ENCODE data around the gene PHF2.
"Not testable (repeated sequence)": the region's sequence is repeated elsewhere in the genome, so short reads cannot be mapped to it uniquely, and the experiment has no call there.

PHF2 gene

GRCh38 chr9:93662952-93663572 lies 86.7 kb downstream of the PHF2 start:
- no peak overlapping the region for H3K27ac ChIP-seq (ENCODE audit: low read depth, low read length)
- H3K36me3 ChIP-seq (ENCODE audit: control insufficient read depth, insufficient read depth, low read length), result peaks cover 18% of the 10 kb centered on the region
- no peaks in the 10 kb centered on the region for H3K9me3 ChIP-seq (ENCODE audit: control insufficient read depth, insufficient read depth, low read length)
- no peaks in the 10 kb centered on the region for H3K4me1 ChIP-seq (ENCODE audit: control insufficient read depth, insufficient read depth, low read length)
- no peaks in the 10 kb centered on the region for H3K27me3 ChIP-seq (ENCODE audit: control insufficient read depth, insufficient read depth, low read length)
- H3K9ac ChIP-seq (ENCODE audit: low read depth, low read length), result no peak overlapping the region
- no peak overlapping the region for H3K4me3 ChIP-seq (ENCODE audit: low read depth, low read length)

- Histone ChIP-seq H3K27me3 (ENCODE audit: control insufficient read depth, insufficient read depth, low read length) (no peaks in the 10 kb centered on the region), H3K4me1 (ENCODE audit: control insufficient read depth, insufficient read depth, low read length) (no peaks in the 10 kb centered on the region), H3K9me3 (ENCODE audit: control insufficient read depth, insufficient read depth, low read length) (no peaks in the 10 kb centered on the region), H3K27ac (ENCODE audit: low read depth, low read length) (no peak overlapping the region), H3K4me3 (ENCODE audit: low read depth, low read length) (no peak overlapping the region), H3K9ac (ENCODE audit: low read depth, low read length) (no peak overlapping the region), H3K36me3 (ENCODE audit: control insufficient read depth, insufficient read depth, low read length) (peaks cover 18% of the 10 kb centered on the region)
These were observed 87.6 kb downstream of the PHF2 start for GRCh38 chr9:93663877-93664548.

- Histone ChIP-seq H3K27ac (ENCODE audit: low read depth, low read length) (no peak overlapping the region), H3K27me3 (ENCODE audit: control insufficient read depth, insufficient read depth, low read length) (no peaks in the 10 kb centered on the region), H3K9me3 (ENCODE audit: control insufficient read depth, insufficient read depth, low read length) (no peaks in the 10 kb centered on the region), H3K36me3 (ENCODE audit: control insufficient read depth, insufficient read depth, low read length) (peaks cover 18% of the 10 kb centered on the region), H3K9ac (ENCODE audit: low read depth, low read length) (no peak overlapping the region), H3K4me3 (ENCODE audit: low read depth, low read length) (no peak overlapping the region), H3K4me1 (ENCODE audit: control insufficient read depth, insufficient read depth, low read length) (no peaks in the 10 kb centered on the region)
These were observed 88.3 kb downstream of the PHF2 start for GRCh38 chr9:93664549-93665120.

- H3K4me1 ChIP-seq (ENCODE audit: control insufficient read depth, insufficient read depth, low read length), result no peaks in the 10 kb centered on the region
- H3K9ac ChIP-seq (ENCODE audit: low read depth, low read length), result no peak overlapping the region
- no peak overlapping the region for H3K27ac ChIP-seq (ENCODE audit: low read depth, low read length)
- H3K36me3 ChIP-seq (ENCODE audit: control insufficient read depth, insufficient read depth, low read length), result peaks cover 18% of the 10 kb centered on the region
- H3K9me3 ChIP-seq (ENCODE audit: control insufficient read depth, insufficient read depth, low read length), result no peaks in the 10 kb centered on the region
- no peak overlapping the region for H3K4me3 ChIP-seq (ENCODE audit: low read depth, low read length)
- H3K27me3 ChIP-seq (ENCODE audit: control insufficient read depth, insufficient read depth, low read length), result no peaks in the 10 kb centered on the region
These were observed 88.8 kb downstream of the PHF2 start for GRCh38 chr9:93665128-93665636.

GRCh38 chr9:93665637-93666438 lies 89.5 kb downstream of the PHF2 start:
- Histone ChIP-seq H3K9me3 (ENCODE audit: control insufficient read depth, insufficient read depth, low read length) (no peaks in the 10 kb centered on the region), H3K4me3 (ENCODE audit: low read depth, low read length) (no peak overlapping the region), H3K36me3 (ENCODE audit: control insufficient read depth, insufficient read depth, low read length) (peaks cover 18% of the 10 kb centered on the region), H3K4me1 (ENCODE audit: control insufficient read depth, insufficient read depth, low read length) (no peaks in the 10 kb centered on the region), H3K27ac (ENCODE audit: low read depth, low read length) (no peak overlapping the region), H3K9ac (ENCODE audit: low read depth, low read length) (no peak overlapping the region), H3K27me3 (ENCODE audit: control insufficient read depth, insufficient read depth, low read length) (no peaks in the 10 kb centered on the region)

GRCh38 chr9:93666439-93666784 lies 90.0 kb downstream of the PHF2 start:
- H3K36me3 ChIP-seq (ENCODE audit: control insufficient read depth, insufficient read depth, low read length), result peaks cover 18% of the 10 kb centered on the region
- H3K9ac ChIP-seq (ENCODE audit: low read depth, low read length); H3K27me3 ChIP-seq (ENCODE audit: control insufficient read depth, insufficient read depth, low read length); H3K9me3 ChIP-seq (ENCODE audit: control insufficient read depth, insufficient read depth, low read length); H3K4me3 ChIP-seq (ENCODE audit: low read depth, low read length); H3K27ac ChIP-seq (ENCODE audit: low read depth, low read length); H3K4me1 ChIP-seq (ENCODE audit: control insufficient read depth, insufficient read depth, low read length): not testable (repeated sequence)

- no peak overlapping the region for H3K9ac ChIP-seq (ENCODE audit: low read depth, low read length)
- no peak overlapping the region for H3K27ac ChIP-seq (ENCODE audit: low read depth, low read length)
- H3K4me3 ChIP-seq (ENCODE audit: low read depth, low read length), result no peak overlapping the region
These were observed 90.6 kb downstream of the PHF2 start for GRCh38 chr9:93667006-93667405.

GRCh38 chr9:93667627-93668026 lies 91.2 kb downstream of the PHF2 start:
- no peaks in the 10 kb centered on the region for H3K4me1 ChIP-seq (ENCODE audit: control insufficient read depth, insufficient read depth, low read length)
- no peaks in the 10 kb centered on the region for H3K9me3 ChIP-seq (ENCODE audit: control insufficient read depth, insufficient read depth, low read length)
- H3K27me3 ChIP-seq (ENCODE audit: control insufficient read depth, insufficient read depth, low read length), result no peaks in the 10 kb centered on the region
- peaks cover 17% of the 10 kb centered on the region for H3K36me3 ChIP-seq (ENCODE audit: control insufficient read depth, insufficient read depth, low read length)
- H3K9ac ChIP-seq (ENCODE audit: low read depth, low read length), result no peak overlapping the region
- no peak overlapping the region for H3K27ac ChIP-seq (ENCODE audit: low read depth, low read length)
- H3K4me3 ChIP-seq (ENCODE audit: low read depth, low read length), result no peak overlapping the region

More at GRCh38 chr9:93667006-93667405, 90.6 kb downstream of the PHF2 start:
- Histone ChIP-seq H3K36me3 (ENCODE audit: control insufficient read depth, insufficient read depth, low read length) (peaks cover 18% of the 10 kb centered on the region), H3K27me3 (ENCODE audit: control insufficient read depth, insufficient read depth, low read length) (no peaks in the 10 kb centered on the region), H3K9me3 (ENCODE audit: control insufficient read depth, insufficient read depth, low read length) (no peaks in the 10 kb centered on the region), H3K4me1 (ENCODE audit: control insufficient read depth, insufficient read depth, low read length) (no peaks in the 10 kb centered on the region)

- Histone ChIP-seq H3K4me1 (ENCODE audit: control insufficient read depth, insufficient read depth, low read length) (no peaks in the 10 kb centered on the region), H3K27me3 (ENCODE audit: control insufficient read depth, insufficient read depth, low read length) (no peaks in the 10 kb centered on the region), H3K36me3 (ENCODE audit: control insufficient read depth, insufficient read depth, low read length) (peaks cover 10% of the 10 kb centered on the region), H3K4me3 (ENCODE audit: low read depth, low read length) (no peak overlapping the region), H3K9me3 (ENCODE audit: control insufficient read depth, insufficient read depth, low read length) (no peaks in the 10 kb centered on the region), H3K9ac (ENCODE audit: low read depth, low read length) (no peak overlapping the region), H3K27ac (ENCODE audit: low read depth, low read length) (no peak overlapping the region)
These were observed 92.0 kb downstream of the PHF2 start for GRCh38 chr9:93668261-93668871.

- Histone ChIP-seq H3K27me3 (ENCODE audit: control insufficient read depth, insufficient read depth, low read length) (no peaks in the 10 kb centered on the region), H3K27ac (ENCODE audit: low read depth, low read length) (no peak overlapping the region), H3K9me3 (ENCODE audit: control insufficient read depth, insufficient read depth, low read length) (no peaks in the 10 kb centered on the region), H3K36me3 (ENCODE audit: control insufficient read depth, insufficient read depth, low read length) (peaks cover 7% of the 10 kb centered on the region), H3K4me3 (ENCODE audit: low read depth, low read length) (no peak overlapping the region), H3K9ac (ENCODE audit: low read depth, low read length) (no peak overlapping the region), H3K4me1 (ENCODE audit: control insufficient read depth, insufficient read depth, low read length) (no peaks in the 10 kb centered on the region)
These were observed 93.0 kb downstream of the PHF2 start for GRCh38 chr9:93669116-93669957.
